Fibroblast of mammary gland (primary cell): ENCODE data around the gene RPL21.
"Not testable (repeated sequence)": the region's sequence is repeated elsewhere in the genome, so short reads cannot be mapped to it uniquely, and the experiment has no call there.

Experiments used
- DNase-seq: peaks from one replicate; pipeline ENCODE4 v3.0.0-alpha.2; 2010; ENCODE audit warnings: low read depth
- H3K4me3 ChIP-seq: 2 replicates; pipeline ENCODE4 v1.5.1; 2011; ENCODE audit warnings: low read depth, mild to moderate bottlenecking, low read length, moderate library complexity; ENCODE audit not compliant: control insufficient read depth
- CTCF ChIP-seq: conservative IDR thresholded peaks from 2 replicates; pipeline ENCODE4 v1.5.1; 2011; ENCODE audit warnings: low read depth, low read length, inconsistent platforms; ENCODE audit not compliant: control insufficient read depth, insufficient read depth

RPL21 gene

DNA sequence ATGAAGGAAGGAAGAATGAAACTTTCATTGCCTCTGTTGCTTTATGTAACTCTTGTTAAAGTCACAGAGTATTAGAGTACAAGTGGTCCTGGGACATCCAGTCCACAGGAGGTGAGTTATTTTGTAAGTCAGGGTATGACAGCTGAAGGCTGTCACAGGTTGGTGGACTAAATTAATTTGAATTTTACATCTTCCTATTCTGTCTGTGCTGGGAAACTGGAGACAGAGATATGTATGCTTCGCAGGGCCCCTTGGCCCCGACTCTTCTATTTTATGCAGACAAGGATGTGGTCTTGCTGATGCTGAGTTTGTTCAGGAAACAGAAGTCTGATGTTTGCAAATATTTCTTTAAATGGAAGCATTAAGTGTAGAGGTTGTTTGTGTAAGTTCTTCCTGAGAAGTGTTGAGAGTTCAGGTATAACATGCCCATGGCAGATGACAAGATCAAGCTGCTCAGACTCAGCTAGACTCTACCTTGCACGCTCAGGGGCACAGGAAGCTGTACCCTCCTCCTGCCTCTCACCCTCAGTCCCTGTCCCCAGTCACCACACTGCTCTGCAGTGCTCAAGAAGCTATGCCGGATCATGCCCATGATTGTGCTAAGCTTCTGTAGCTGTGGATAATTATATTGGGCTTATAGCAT, 42.6 kb downstream of the RPL21 start:
- DNase-seq, result no peak
- TF ChIP-seq CTCF, result no peak
- H3K4me3 ChIP-seq, result no peak overlapping the region

GRCh38 chr13:27295096-27295495, 43.7 kb downstream of the RPL21 start:
- TF ChIP-seq CTCF, result no peak
- H3K4me3 ChIP-seq, result no peak overlapping the region
- no peak for DNase-seq

GRCh38 chr13:27295660-27296059, 44.3 kb downstream of the RPL21 start:
- no peak for DNase-seq
- TF ChIP-seq CTCF, result no peak
- no peak overlapping the region for H3K4me3 ChIP-seq

GRCh38 chr13:27296496-27296895, 45.1 kb downstream of the RPL21 start:
- DNase-seq, result no peak
- TF ChIP-seq CTCF, result no peak
- no peak overlapping the region for H3K4me3 ChIP-seq

- no peak for DNase-seq
- TF ChIP-seq CTCF, result no peak
Observed at GRCh38 chr13:27298849-27299248, 47.5 kb downstream of the RPL21 start.

DNA sequence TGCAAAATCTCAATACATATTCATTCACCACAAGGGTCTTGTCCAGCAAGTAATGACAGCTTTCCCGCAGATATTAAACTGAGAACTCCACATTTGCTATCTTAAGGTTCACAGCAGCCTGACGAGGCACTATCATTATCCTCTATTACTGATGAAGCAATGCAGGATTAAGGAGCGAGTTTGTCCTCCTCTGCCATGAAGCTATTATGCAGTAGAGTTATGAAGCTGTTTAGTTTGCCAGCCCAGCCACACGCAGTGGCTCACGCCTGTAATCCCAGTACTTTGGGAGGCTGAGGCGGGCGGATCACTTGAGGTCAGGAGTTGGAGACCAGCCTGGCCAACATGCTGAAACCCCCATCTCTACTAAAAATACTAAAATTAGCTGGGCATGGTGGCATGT, 49.0 kb downstream of the RPL21 start:
- not testable (repeated sequence) for DNase-seq, H3K4me3 ChIP-seq

More at GRCh38 chr13:27298849-27299248, 47.5 kb downstream of the RPL21 start:
- no peak overlapping the region for H3K4me3 ChIP-seq

DNA sequence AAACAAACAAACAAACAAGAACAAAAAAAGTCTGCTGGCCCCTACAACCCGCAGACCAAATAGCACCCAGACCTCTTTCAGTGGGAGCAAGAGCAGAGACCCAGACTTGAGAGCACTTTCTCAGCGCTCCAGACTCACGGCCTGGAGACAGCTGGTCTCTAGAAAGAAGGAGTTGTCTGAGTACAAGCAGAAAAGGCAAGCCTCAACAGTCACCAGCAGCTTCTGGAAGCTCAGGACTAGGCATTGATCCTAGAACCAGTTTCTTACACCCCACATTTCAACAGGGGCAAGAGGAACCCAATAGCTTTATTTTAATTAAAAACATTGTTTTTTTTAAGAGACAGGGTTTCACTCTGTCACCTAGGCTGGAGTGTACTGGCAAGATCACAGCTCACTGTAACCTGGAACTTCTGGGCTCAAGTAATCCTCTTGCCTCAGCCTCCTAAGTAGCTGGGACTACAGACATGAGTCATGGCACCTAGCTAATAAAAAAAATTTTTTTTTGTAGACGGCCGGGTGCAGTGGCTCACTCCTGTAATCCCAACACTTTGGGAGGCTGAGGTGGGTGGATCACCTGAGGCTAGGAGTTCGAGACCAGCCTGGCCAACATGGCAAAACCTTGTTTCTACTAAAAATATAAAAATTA, 49.7 kb downstream of the RPL21 start:
- no peak for TF ChIP-seq CTCF
- DNase-seq, result no peak
- H3K4me3 ChIP-seq, result no peak overlapping the region
